Activated naive CD8-positive, alpha-beta T cell (primary cell): Measurements from ENCODE around the gene SOCS6.
"Not testable (repeated sequence)": the region's sequence is repeated elsewhere in the genome, so short reads cannot be mapped to it uniquely, and the experiment has no call there.

Experiments
- H3K27ac Mint-ChIP-seq: one replicate; pipeline ENCODE4 v1.8.0; 2021; ENCODE audit warnings: mixed read lengths
- H3K27me3 Mint-ChIP-seq: one replicate; pipeline ENCODE4 v1.8.0; 2021; ENCODE audit warnings: mixed read lengths
- H3K36me3 Mint-ChIP-seq: one replicate; pipeline ENCODE4 v1.8.0; 2021; ENCODE audit warnings: mixed read lengths
- H3K4me1 Mint-ChIP-seq: one replicate; pipeline ENCODE4 v1.8.0; 2021; ENCODE audit warnings: low read depth, mixed read lengths
- H3K4me3 Mint-ChIP-seq: one replicate; pipeline ENCODE4 v1.8.0; 2021; ENCODE audit warnings: mild to moderate bottlenecking, mixed read lengths
- H3K9me3 Mint-ChIP-seq: one replicate; pipeline ENCODE4 v1.8.0; 2021; ENCODE audit warnings: low read depth, mixed read lengths

SOCS6 gene

DNA sequence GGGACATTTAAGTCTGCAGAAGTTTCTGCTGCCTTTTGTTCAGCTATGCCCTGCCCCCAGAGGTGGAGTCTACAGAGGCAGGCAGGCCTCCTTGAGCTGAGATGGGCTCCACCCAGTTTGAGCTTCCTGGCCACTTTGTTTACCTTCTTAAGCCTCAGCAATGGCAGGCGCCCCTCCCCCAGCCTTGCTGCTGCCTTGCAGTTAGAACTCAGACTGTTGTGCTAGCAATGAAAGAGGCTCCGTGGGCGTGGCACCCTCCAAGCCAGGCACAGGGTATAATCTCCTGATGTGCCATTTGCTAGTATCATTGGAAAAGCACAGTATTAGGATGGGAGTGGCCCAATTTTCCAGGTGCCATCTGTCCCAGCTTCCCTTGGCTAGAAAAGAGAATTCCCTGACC lies 59.6 kb downstream of the SOCS6 start:
- H3K27me3 Mint-ChIP-seq, H3K27ac Mint-ChIP-seq, H3K4me1 Mint-ChIP-seq, H3K36me3 Mint-ChIP-seq, H3K4me3 Mint-ChIP-seq, H3K9me3 Mint-ChIP-seq: not testable (repeated sequence)

DNA sequence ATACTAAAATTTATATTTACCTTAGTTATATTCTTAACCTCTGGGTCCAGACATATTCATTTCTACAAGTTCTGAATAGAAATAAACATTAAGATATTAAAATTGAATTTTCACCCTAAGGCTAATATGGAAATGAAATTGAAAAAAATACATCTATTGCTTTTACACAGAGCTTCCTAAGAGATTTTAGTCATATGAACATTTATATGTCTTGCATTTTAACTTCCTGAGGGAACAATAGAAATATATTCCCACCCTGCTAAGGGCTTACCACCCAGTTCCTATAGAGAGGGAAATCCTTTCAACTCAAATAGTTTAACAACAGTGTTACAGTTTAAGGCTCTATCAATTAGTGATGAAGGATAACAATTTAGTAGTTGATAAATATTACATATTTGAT lies 60.5 kb downstream of the SOCS6 start:
- H3K4me3 Mint-ChIP-seq: no peak overlapping the region
- H3K36me3 Mint-ChIP-seq: no peaks in the 10 kb centered on the region
- H3K27ac Mint-ChIP-seq: no peak overlapping the region
- H3K27me3 Mint-ChIP-seq: no peaks in the 10 kb centered on the region
- H3K9me3 Mint-ChIP-seq: no peaks in the 10 kb centered on the region
- no peaks in the 10 kb centered on the region for H3K4me1 Mint-ChIP-seq

GRCh38 chr18:70354080-70354479 lies 65.2 kb downstream of the SOCS6 start:
- H3K27me3 Mint-ChIP-seq: no peaks in the 10 kb centered on the region
- H3K9me3 Mint-ChIP-seq: no peaks in the 10 kb centered on the region
- no peak overlapping the region for H3K27ac Mint-ChIP-seq
- H3K4me1 Mint-ChIP-seq: no peaks in the 10 kb centered on the region
- no peaks in the 10 kb centered on the region for H3K36me3 Mint-ChIP-seq
- H3K4me3 Mint-ChIP-seq: no peak overlapping the region

DNA sequence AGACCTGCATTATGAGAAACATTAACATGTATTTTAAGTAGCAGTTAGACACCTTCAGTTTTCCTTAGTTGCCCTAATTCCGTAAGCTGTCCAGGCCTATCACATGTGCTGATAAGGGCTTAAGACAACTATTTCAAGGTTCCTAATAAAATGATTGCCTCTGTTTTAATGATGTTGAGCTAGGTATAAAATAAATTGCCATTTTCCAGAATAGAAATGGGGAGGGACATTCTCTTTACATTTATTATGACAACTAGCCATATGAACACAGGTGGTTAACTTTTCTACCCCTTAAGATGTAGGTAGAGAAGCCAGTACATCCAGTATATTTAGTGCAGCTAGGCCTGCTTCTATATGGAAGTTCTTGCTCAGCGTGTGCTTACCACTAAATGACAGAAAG lies 65.9 kb downstream of the SOCS6 start:
- no peaks in the 10 kb centered on the region for H3K27me3 Mint-ChIP-seq

DNA sequence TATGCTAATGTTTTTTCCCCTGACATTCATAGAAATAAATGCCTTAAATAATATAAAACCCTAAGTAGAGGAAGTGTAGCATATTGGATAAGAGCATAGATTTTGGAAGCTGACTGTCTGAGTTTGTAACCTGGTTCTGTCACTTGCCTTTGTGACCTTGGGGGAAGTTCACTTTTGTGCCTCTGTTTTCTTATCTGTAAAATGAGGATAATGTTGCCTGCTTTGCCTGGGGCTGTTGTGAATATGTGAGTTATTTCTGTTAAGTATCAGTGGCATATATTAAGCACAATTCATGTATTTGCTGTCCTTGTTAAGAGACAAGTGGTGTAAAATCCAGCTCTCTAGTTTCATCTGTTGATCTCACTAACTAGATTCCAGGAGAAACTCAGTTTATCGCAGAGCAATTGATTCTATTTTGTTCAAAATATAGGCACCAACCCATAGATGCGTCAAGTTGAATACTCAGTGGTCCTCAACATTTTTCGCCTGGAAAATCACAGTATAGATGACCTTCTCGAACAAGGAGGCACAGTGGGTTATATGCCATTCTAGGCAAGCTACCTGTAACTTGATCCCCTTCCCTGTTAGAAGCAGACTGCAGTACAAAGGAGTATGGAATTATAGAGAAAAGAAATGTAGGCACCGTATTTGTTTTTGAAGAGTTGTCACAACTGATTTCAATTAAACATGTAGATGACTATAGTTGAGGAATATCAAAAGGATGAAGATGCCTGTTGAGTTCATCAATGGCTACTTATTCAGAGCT lies 67.0 kb downstream of the SOCS6 start:
- H3K36me3 Mint-ChIP-seq: no peaks in the 10 kb centered on the region
- no peak overlapping the region for H3K4me3 Mint-ChIP-seq
- no peaks in the 10 kb centered on the region for H3K27me3 Mint-ChIP-seq
- H3K9me3 Mint-ChIP-seq: no peaks in the 10 kb centered on the region
- no peak overlapping the region for H3K27ac Mint-ChIP-seq
- no peaks in the 10 kb centered on the region for H3K4me1 Mint-ChIP-seq

More for the DNA sequence above, 65.9 kb downstream of the SOCS6 start:
- Mint-ChIP-seq H3K27ac (no peak overlapping the region), H3K9me3 (no peaks in the 10 kb centered on the region), H3K4me3 (no peak overlapping the region), H3K36me3 (no peaks in the 10 kb centered on the region), H3K4me1 (no peaks in the 10 kb centered on the region)

- H3K4me3 Mint-ChIP-seq, H3K36me3 Mint-ChIP-seq, H3K27ac Mint-ChIP-seq, H3K9me3 Mint-ChIP-seq, H3K4me1 Mint-ChIP-seq, H3K27me3 Mint-ChIP-seq: not testable (repeated sequence)
Measured at GRCh38 chr18:70358105-70358406, 69.2 kb downstream of the SOCS6 start.

GRCh38 chr18:70359071-70359470 lies 70.2 kb downstream of the SOCS6 start:
- H3K36me3 Mint-ChIP-seq: no peaks in the 10 kb centered on the region
- no peaks in the 10 kb centered on the region for H3K27me3 Mint-ChIP-seq
- no peak overlapping the region for H3K27ac Mint-ChIP-seq
- H3K4me1 Mint-ChIP-seq: no peaks in the 10 kb centered on the region
- H3K4me3 Mint-ChIP-seq: no peak overlapping the region
- no peaks in the 10 kb centered on the region for H3K9me3 Mint-ChIP-seq

- Mint-ChIP-seq H3K9me3 (no peaks in the 10 kb centered on the region), H3K4me3 (no peak overlapping the region), H3K27ac (no peak overlapping the region), H3K36me3 (no peaks in the 10 kb centered on the region), H3K4me1 (no peaks in the 10 kb centered on the region), H3K27me3 (peaks cover 1% of the 10 kb centered on the region)
Measured at GRCh38 chr18:70362258-70362657, 73.4 kb downstream of the SOCS6 start.

DNA sequence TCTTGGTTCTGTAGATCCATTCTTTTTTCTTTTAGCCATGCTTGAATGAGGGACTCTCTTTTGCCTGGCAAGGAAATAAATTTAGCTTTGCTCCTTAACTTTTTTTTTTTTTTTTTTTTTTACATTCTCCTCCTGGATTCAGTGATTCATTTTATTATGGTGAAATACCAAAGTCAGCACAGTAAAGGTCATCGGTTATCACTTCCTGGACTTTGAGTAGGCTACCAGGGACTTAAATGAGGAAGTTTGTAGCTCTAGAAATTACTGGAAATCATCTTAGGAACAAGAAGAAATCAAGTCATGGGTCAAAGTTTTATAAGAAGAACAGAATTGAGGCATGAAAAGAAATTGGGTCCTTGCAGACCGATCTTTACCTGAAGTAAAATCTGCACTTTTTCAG lies 75.0 kb downstream of the SOCS6 start:
- Mint-ChIP-seq H3K4me3 (no peak overlapping the region), H3K27ac (no peak overlapping the region), H3K36me3 (no peaks in the 10 kb centered on the region), H3K9me3 (no peaks in the 10 kb centered on the region), H3K4me1 (no peaks in the 10 kb centered on the region), H3K27me3 (peaks cover 5% of the 10 kb centered on the region)

- H3K27me3 Mint-ChIP-seq: peaks cover 8% of the 10 kb centered on the region
- no peaks in the 10 kb centered on the region for H3K36me3 Mint-ChIP-seq
- H3K9me3 Mint-ChIP-seq: no peaks in the 10 kb centered on the region
- no peak overlapping the region for H3K4me3 Mint-ChIP-seq
- no peak overlapping the region for H3K27ac Mint-ChIP-seq
- H3K4me1 Mint-ChIP-seq: no peaks in the 10 kb centered on the region
Measured at GRCh38 chr18:70365361-70365760, 76.5 kb downstream of the SOCS6 start.

- no peaks in the 10 kb centered on the region for H3K4me1 Mint-ChIP-seq
- H3K4me3 Mint-ChIP-seq: no peak overlapping the region
- no peaks in the 10 kb centered on the region for H3K36me3 Mint-ChIP-seq
Measured at GRCh38 chr18:70366174-70366573, 77.3 kb downstream of the SOCS6 start.

DNA sequence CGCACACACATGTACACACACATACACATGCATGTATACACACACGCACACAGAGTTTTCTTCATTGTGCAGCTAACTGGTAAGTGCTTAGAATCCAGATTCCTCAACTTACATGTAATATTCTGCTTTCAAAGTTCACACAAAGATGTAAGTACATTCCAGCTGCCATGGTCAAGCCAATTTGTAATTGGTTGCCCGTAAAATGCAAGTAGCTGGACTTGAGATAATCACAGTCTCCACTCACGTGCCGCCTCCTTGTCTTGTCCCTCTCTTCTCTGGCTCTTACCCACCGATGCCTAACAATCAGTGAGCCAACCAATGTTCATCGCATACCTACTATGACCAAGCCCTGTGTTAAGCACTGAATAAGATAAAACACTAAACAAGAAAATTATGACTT lies 77.8 kb downstream of the SOCS6 start:
- Mint-ChIP-seq H3K27ac (no peak overlapping the region), H3K9me3 (no peaks in the 10 kb centered on the region), H3K4me3 (no peak overlapping the region), H3K4me1 (no peaks in the 10 kb centered on the region), H3K27me3 (peaks cover 12% of the 10 kb centered on the region), H3K36me3 (no peaks in the 10 kb centered on the region)

More at GRCh38 chr18:70366174-70366573, 77.3 kb downstream of the SOCS6 start:
- Mint-ChIP-seq H3K9me3 (no peaks in the 10 kb centered on the region), H3K27ac (no peak overlapping the region), H3K27me3 (peaks cover 10% of the 10 kb centered on the region)

DNA sequence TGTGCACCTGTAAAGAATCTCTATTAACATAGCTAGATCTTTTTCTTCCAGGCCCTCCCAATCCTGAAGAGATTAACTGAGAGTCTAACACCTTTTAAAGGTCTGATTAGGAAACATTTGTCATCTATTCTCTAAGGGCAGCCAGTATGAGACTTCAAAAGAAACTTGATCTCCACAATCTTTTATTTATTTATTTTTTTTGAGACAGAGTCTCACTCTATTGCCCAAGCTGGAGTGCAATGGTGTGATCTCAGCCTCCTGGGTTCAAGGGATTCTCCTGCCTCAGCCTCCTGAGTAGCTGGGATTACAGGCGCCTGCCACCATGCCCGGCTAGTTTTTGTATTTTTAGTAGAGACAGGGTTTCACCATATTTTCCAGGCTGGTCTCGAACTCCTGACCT lies 78.5 kb downstream of the SOCS6 start:
- not testable (repeated sequence) for H3K4me3 Mint-ChIP-seq, H3K36me3 Mint-ChIP-seq, H3K9me3 Mint-ChIP-seq, H3K4me1 Mint-ChIP-seq, H3K27ac Mint-ChIP-seq
- H3K27me3 Mint-ChIP-seq: peaks cover 12% of the 10 kb centered on the region

DNA sequence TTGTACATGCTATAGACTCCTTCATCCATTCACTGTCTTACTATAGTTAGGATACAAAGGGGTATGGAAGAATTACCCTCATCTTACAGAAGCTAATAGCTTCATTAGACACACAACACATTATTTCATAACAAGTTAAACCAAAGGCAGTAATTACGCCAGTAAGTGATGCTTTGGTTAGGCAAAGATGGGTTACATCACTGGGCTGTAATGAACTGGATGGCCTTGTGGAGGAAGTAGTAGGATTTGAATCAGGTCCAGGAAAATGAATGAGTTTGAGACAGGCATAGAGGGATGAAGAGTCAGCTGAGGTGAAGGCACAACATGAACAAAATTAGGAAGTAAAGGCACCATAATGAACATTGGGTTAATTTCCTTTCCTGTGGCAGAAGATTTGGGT lies 80.1 kb downstream of the SOCS6 start:
- H3K27ac Mint-ChIP-seq: no peak overlapping the region
- no peak overlapping the region for H3K4me3 Mint-ChIP-seq
- no peaks in the 10 kb centered on the region for H3K9me3 Mint-ChIP-seq
- H3K4me1 Mint-ChIP-seq: no peaks in the 10 kb centered on the region
- H3K27me3 Mint-ChIP-seq: peaks cover 12% of the 10 kb centered on the region
- H3K36me3 Mint-ChIP-seq: no peaks in the 10 kb centered on the region

DNA sequence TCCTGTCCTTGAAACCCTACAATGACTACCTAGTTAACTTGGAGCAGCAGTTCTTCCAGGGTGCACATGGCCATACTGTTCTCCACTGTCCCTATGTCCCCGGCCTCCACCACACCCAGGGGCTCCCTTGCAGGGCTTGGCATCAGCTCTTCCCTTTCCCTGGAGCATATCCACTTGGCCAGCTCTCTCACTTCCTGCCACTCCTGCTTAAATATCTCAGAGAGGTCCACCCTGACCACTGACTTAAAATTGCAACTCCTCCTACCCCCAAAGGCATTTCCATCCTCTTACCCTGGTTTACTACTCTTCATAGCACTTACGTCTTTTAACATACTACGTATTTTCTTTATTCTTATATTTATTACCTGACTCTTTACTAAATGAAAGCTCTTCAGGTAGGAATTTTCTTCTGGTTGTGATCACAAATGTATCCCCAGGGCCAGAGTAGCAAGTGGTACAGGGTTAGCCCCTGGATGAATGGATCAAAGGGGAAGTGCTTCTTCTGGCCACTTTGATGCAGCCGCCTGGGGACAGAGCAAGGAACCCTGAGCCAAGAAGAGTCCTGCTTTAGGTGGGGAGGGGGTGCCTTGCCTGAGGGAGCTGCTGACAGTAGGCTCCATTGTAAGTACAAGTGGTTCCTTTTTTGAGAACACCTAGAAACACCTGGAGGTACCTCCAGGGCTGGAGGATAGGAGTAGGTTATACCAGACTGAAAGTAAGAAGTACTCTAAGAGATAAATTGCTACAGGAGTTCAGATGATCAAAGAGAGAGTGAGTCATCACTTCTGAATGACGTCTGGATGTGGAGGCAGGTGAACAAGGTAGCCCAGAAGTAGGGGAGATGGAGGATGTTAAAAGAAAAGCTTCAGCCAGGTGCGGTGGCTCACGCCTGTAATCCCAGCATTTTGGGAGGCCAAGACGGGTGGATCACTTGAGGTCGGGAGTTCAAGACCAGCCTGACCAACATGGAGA lies 82.2 kb downstream of the SOCS6 start:
- H3K4me1 Mint-ChIP-seq: no peaks in the 10 kb centered on the region
- H3K4me3 Mint-ChIP-seq: no peak overlapping the region
- H3K27me3 Mint-ChIP-seq: peaks cover 11% of the 10 kb centered on the region
- H3K27ac Mint-ChIP-seq: no peak overlapping the region
- H3K9me3 Mint-ChIP-seq: no peaks in the 10 kb centered on the region
- no peaks in the 10 kb centered on the region for H3K36me3 Mint-ChIP-seq
